ENCODE measurements around the gene COL26A1. TPM values are rescaled to one million over a fixed set of nuclear protein-coding genes. Genes with fewer than 3 reads are reported as not detected.

The COL26A1 gene
- total and polyA plus RNA-seq, 2 of the 4 experiments (the other 2 are of a cell fraction): not detected

DNA sequence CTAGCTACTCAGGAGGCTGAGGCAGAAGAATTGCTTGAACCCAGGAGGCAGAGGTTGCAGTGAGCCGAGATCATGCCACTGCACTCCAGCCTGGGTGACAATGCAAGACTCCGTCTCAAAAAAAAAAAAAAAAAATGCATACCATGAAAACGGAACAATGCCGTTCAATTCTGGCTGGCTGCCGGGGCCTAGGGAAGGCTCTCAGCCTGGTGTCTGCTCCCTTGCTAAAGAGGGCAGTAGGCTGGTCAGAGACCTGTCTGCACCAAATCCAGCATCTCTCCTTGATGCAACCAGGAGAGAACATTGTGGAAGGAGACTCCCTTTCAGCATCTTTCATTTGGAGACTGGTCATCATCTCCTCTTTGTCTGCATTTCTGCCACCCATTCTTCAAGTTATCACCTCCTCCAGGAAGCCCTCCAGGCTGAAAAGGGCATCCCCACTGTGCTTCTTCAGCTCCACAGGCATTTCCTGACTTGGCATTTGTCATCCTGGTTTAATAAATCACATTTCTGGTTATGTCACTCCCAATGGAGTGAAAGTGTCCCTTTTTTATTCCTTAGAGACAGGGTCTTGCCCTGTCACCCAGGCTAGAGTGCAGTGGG is 241.8 kb downstream of the COL26A1 start:
- Histone ChIP-seq H3K18ac (ENCODE audit: low read depth, low read length) (no peak overlapping the region), H3K27me3 (ENCODE audit: control insufficient read depth, insufficient read depth, low read length) (peaks cover 17% of the 10 kb centered on the region; the same call in 1 of the 2 replicates), H2BK15ac (ENCODE audit: low read depth, low read length) (no peak overlapping the region), H3K4ac (ENCODE audit: low read depth, low read length) (no peak overlapping the region), H4K8ac (ENCODE audit: low read depth in 2 of 2, low read length in 2 of 2) (no peak overlapping the region), H2BK120ac (ENCODE audit: low read depth, low read length) (no peak overlapping the region), H2AK5ac (ENCODE audit: low read depth, low read length) (no peak overlapping the region), H3K9ac (ENCODE audit: low read depth, low read length) (no peak overlapping the region), H3K27ac (ENCODE audit: insufficient read depth, low read length) (no peak overlapping the region), H4K91ac (ENCODE audit: insufficient read depth, low read depth, low read length) (no peak overlapping the region), H3K79me1 (ENCODE audit: low read depth in 1 of 2, low read length in 2 of 2) (no peaks in the 10 kb centered on the region), H2AFZ (replicated peaks; ENCODE audit: low read length, poor library complexity) (no peak overlapping the region), H2BK20ac (ENCODE audit: low read depth, low read length) (no peak overlapping the region), H3K14ac (replicated peaks; ENCODE audit: low read depth, low read length) (no peak overlapping the region), H4K5ac (ENCODE audit: low read depth, low read length) (no peak overlapping the region), H3K9me3 (ENCODE audit: control insufficient read depth, insufficient read depth, low read length) (no peaks in the 10 kb centered on the region), H2AK9ac (replicated peaks; ENCODE audit: low read depth, low read length, poor library complexity) (no peak overlapping the region), H3K36me3 (ENCODE audit: control insufficient read depth, insufficient read depth, low read length) (no peaks in the 10 kb centered on the region), H3K23ac (ENCODE audit: low read depth, low read length) (no peak overlapping the region), H4K20me1 (ENCODE audit: insufficient read depth, low read length) (no peaks in the 10 kb centered on the region), H3K4me3 (ENCODE audit: insufficient read depth, low read depth, low read length) (no peak overlapping the region), H3K4me1 (ENCODE audit: control insufficient read depth, insufficient read depth, low read length) (no peaks in the 10 kb centered on the region), H3K56ac (ENCODE audit: extremely low read depth, insufficient read depth, low read length) (no peak overlapping the region), H3K9me1 (ENCODE audit: insufficient read depth, low read length) (no peaks in the 10 kb centered on the region), H2BK5ac (ENCODE audit: low read depth, low read length, poor library complexity, severe bottlenecking) (no peak overlapping the region), H3K4me2 (ENCODE audit: low read depth, low read length) (no peak overlapping the region)
- ChIA-PET POLR2A (ENCODE audit: unreplicated experiment) (no interaction called here), CTCF (no interaction called here)
- BruUV-seq (replicated peaks): no TSS peak
- in situ Hi-C loops (cut with MboI; ENCODE audit: low sequenced_read_pairs) (loop anchor here (10.0 kb wide), 1 partner anchor 630 kb away; no protein-coding TSS in a partner anchor), intact Hi-C loops (cut with micrococcal nuclease) (loop anchor here (5.0 kb wide), 1 partner anchor 78 kb away; no protein-coding TSS in a partner anchor), dilution Hi-C loops (cut with HindIII; ENCODE audit: low sequenced_read_pairs, unreplicated experiment) (no loop called here)
- no peak for ATAC-seq (ENCODE audit: low read depth)
- TF ChIP-seq, protein P1, sequence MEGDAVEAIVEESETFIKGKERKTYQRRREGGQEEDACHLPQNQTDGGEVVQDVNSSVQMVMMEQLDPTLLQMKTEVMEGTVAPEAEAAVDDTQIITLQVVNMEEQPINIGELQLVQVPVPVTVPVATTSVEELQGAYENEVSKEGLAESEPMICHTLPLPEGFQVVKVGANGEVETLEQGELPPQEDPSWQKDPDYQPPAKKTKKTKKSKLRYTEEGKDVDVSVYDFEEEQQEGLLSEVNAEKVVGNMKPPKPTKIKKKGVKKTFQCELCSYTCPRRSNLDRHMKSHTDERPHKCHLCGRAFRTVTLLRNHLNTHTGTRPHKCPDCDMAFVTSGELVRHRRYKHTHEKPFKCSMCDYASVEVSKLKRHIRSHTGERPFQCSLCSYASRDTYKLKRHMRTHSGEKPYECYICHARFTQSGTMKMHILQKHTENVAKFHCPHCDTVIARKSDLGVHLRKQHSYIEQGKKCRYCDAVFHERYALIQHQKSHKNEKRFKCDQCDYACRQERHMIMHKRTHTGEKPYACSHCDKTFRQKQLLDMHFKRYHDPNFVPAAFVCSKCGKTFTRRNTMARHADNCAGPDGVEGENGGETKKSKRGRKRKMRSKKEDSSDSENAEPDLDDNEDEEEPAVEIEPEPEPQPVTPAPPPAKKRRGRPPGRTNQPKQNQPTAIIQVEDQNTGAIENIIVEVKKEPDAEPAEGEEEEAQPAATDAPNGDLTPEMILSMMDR (conservative IDR thresholded peaks at IDR 0.05; ENCODE audit: low read depth, low read length): no peak
- no peak for TF ChIP-seq NFE2L2 (IDR thresholded peaks at IDR 0.05; ENCODE audit: low read depth, low read length)
- TF ChIP-seq, protein P2, sequence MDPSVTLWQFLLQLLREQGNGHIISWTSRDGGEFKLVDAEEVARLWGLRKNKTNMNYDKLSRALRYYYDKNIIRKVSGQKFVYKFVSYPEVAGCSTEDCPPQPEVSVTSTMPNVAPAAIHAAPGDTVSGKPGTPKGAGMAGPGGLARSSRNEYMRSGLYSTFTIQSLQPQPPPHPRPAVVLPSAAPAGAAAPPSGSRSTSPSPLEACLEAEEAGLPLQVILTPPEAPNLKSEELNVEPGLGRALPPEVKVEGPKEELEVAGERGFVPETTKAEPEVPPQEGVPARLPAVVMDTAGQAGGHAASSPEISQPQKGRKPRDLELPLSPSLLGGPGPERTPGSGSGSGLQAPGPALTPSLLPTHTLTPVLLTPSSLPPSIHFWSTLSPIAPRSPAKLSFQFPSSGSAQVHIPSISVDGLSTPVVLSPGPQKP (IDR thresholded peaks at IDR 0.05; ENCODE audit: borderline replicate concordance, low read depth, low read length): no peak
- TF ChIP-seq MAFK (IDR thresholded peaks at IDR 0.05; ENCODE audit: low read depth, low read length): no peak
- TF ChIP-seq FOS (IDR thresholded peaks at IDR 0.05; ENCODE audit: low read depth, low read length): no peak
- TF ChIP-seq RAD21 (IDR thresholded peaks at IDR 0.05; ENCODE audit: low read length): no peak
- no peak for TF ChIP-seq RCOR1 (IDR thresholded peaks at IDR 0.05; ENCODE audit: insufficient replicate concordance, low read length)
- TF ChIP-seq MAZ (IDR thresholded peaks at IDR 0.05; ENCODE audit: borderline replicate concordance, low read depth, low read length): no peak
- TF ChIP-seq SMC3 (IDR thresholded peaks at IDR 0.05; ENCODE audit: low read depth, low read length): no peak
- TF ChIP-seq, protein P3, sequence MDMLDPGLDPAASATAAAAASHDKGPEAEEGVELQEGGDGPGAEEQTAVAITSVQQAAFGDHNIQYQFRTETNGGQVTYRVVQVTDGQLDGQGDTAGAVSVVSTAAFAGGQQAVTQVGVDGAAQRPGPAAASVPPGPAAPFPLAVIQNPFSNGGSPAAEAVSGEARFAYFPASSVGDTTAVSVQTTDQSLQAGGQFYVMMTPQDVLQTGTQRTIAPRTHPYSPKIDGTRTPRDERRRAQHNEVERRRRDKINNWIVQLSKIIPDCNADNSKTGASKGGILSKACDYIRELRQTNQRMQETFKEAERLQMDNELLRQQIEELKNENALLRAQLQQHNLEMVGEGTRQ (IDR thresholded peaks at IDR 0.05; ENCODE audit: low read depth, low read length): no peak
- TF ChIP-seq MXI1 (IDR thresholded peaks at IDR 0.05; ENCODE audit: borderline replicate concordance, low read depth, low read length): no peak
- no peak for TF ChIP-seq RFX5 (IDR thresholded peaks at IDR 0.05; ENCODE audit: low read depth, low read length)
- no peak for TF ChIP-seq POLR2A (IDR thresholded peaks at IDR 0.05; ENCODE audit: low read depth, low read length)
- no peak for TF ChIP-seq BHLHE40 (IDR thresholded peaks at IDR 0.05; ENCODE audit: low read depth, low read length)
- TF ChIP-seq CEBPB (IDR thresholded peaks at IDR 0.05; ENCODE audit: low read depth, low read length): no peak
- no peak for TF ChIP-seq CHD1 (IDR thresholded peaks at IDR 0.05; ENCODE audit: low read depth, low read length)
- no CpG with 5 or more reads among the region's 5 CpGs for WGBS, 2 experiments (ENCODE audit: extremely low coverage in 2 of 2, insufficient read length in 1 of 2)
- DNase-seq: no peak
